ENCODE data around the gene ADGRF5. TPM values are rescaled to one million over a fixed set of nuclear protein-coding genes. Genes with fewer than 3 reads are reported as not detected.

ADGRF5 gene
- total and polyA plus RNA-seq, 2 donors (not counting 3 experiments of a cell fraction or from before 2014, with no cell fraction given), result 26.3 to 50.0 TPM

DNA sequence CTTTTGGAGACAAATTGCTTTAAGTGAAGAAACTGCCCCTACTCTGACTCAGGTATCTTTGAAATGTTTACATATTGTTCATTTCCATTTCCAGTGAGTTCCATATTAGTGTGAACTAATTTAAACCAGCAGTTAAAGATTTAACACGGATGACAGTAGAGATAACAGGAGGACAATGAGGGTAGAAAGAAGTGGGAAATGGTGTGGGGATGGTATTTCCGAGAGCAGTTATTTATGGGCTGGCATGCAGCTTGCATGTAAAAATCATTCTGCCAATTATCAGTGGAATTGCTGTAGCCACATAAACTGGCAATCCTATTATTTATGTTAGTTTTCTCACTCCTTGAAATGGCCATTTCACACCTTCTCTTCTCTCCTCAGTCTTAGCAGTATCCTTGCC, 8.6 kb upstream of the ADGRF5 start:
- ChIA-PET CTCF (interaction anchor here (0.6 to 1.3 kb wide), 2 partner anchors 9 to 11 kb away, joined by 3 read pairs; no protein-coding TSS in a partner anchor), POLR2A (no interaction called here)
- no peak overlapping the region for H2AFZ ChIP-seq (ENCODE audit: low read depth, low read length)
- peaks cover 13% of the 10 kb centered on the region for H3K4me1 ChIP-seq (ENCODE audit: control insufficient read depth, extremely low read depth, insufficient read depth, low read length)
- no peaks in the 10 kb centered on the region for H3K79me2 ChIP-seq (ENCODE audit: control insufficient read depth, insufficient read depth, low read length)
- no peaks in the 10 kb centered on the region for H3K36me3 ChIP-seq (ENCODE audit: control insufficient read depth in 2 of 2, extremely low read depth in 1 of 2, insufficient read depth in 2 of 2, low read length in 2 of 2)
- no peaks in the 10 kb centered on the region for H4K20me1 ChIP-seq (replicated peaks; ENCODE audit: control insufficient read depth, extremely low read depth, insufficient read depth, low read length)
- H3K9me3 ChIP-seq (replicated peaks; ENCODE audit: control insufficient read depth, insufficient read depth, low read length), result no peaks in the 10 kb centered on the region
- no TSS peak for BruUV-seq (replicated peaks)
- FAIRE-seq (no peak), DNase-seq (ENCODE audit: low read depth, low spot score) (no peak)
- dilution Hi-C loops (cut with MboI; ENCODE audit: extremely low pct_ligation_motif_present, low sequenced_read_pairs) (no loop called here), intact Hi-C loops (cut with micrococcal nuclease) (no loop called here)
- no peak overlapping the region for H3K4me2 ChIP-seq (ENCODE audit: insufficient read depth, low read length)
- H3K4me3 ChIP-seq (replicated peaks in 1 of 3; ENCODE audit: insufficient read depth in 1 of 3, low read depth in 1 of 3, low read length in 3 of 3), result no peak overlapping the region
- no peak overlapping the region for H3K9ac ChIP-seq (replicated peaks; ENCODE audit: extremely low read depth, insufficient read depth, low read length)
- peaks cover 0 to 4% of the 10 kb centered on the region in 2 experiments for H3K27me3 ChIP-seq (ENCODE audit: control insufficient read depth in 2 of 2, insufficient read depth in 2 of 2, low read length in 2 of 2)
- TF ChIP-seq POLR2A (IDR thresholded peaks at IDR 0.05; ENCODE audit: low read depth, low read length), result no peak
- TF ChIP-seq JUN (IDR thresholded peaks at IDR 0.05; ENCODE audit: borderline replicate concordance, insufficient read depth, insufficient read length, low read depth), result no peak
- no peak for TF ChIP-seq GATA2 (IDR thresholded peaks at IDR 0.05; ENCODE audit: insufficient read depth, insufficient read length, low read depth, low read length)
- no peak for TF ChIP-seq MAX (IDR thresholded peaks at IDR 0.05; ENCODE audit: insufficient read depth, insufficient read length)
- TF ChIP-seq EZH2 (IDR thresholded peaks at IDR 0.05; ENCODE audit: borderline replicate concordance, low read depth, low read length, severe bottlenecking), result no peak
- TF ChIP-seq FOS (IDR thresholded peaks at IDR 0.05; ENCODE audit: borderline replicate concordance, insufficient read depth, low read length), result no peak
- no peak for TF ChIP-seq POLR2AphosphoS5 (IDR thresholded peaks at IDR 0.05; ENCODE audit: insufficient read depth, low read depth, low read length)
- TF ChIP-seq, protein P1, sequence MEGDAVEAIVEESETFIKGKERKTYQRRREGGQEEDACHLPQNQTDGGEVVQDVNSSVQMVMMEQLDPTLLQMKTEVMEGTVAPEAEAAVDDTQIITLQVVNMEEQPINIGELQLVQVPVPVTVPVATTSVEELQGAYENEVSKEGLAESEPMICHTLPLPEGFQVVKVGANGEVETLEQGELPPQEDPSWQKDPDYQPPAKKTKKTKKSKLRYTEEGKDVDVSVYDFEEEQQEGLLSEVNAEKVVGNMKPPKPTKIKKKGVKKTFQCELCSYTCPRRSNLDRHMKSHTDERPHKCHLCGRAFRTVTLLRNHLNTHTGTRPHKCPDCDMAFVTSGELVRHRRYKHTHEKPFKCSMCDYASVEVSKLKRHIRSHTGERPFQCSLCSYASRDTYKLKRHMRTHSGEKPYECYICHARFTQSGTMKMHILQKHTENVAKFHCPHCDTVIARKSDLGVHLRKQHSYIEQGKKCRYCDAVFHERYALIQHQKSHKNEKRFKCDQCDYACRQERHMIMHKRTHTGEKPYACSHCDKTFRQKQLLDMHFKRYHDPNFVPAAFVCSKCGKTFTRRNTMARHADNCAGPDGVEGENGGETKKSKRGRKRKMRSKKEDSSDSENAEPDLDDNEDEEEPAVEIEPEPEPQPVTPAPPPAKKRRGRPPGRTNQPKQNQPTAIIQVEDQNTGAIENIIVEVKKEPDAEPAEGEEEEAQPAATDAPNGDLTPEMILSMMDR (IDR thresholded peaks at IDR 0.05; ENCODE audit: extremely low read depth in 1 of 2, insufficient read depth in 1 of 2, low read depth in 1 of 2, low read length in 2 of 2), result no peak
- TF ChIP-seq MYC (IDR thresholded peaks at IDR 0.05; ENCODE audit: low read depth, low read length), result no peak
- H3K27ac ChIP-seq (ENCODE audit: insufficient read depth, low read depth, low read length), result no peak overlapping the region
- no peaks in the 10 kb centered on the region for H3K9me1 ChIP-seq (replicated peaks; ENCODE audit: control insufficient read depth, extremely low read depth, insufficient read depth, low read length)
